Nephron progenitor cell (in vitro differentiated cells): Measurements from ENCODE around the gene PARP6.
A peak's percentile ranks its signal among the peaks of the same experiment; 100 is the strongest.

ENCODE experiments used
- DNase-seq: peaks from one replicate; pipeline ENCODE4 v3.0.0; 2021
- H3K27ac Mint-ChIP-seq: 2 replicates; pipeline ENCODE4 v1.8.0; 2021; ENCODE audit warnings: mild to moderate bottlenecking, moderate library complexity, mixed read lengths
- H3K27me3 Mint-ChIP-seq: 2 replicates; pipeline ENCODE4 v1.8.0; 2021; ENCODE audit warnings: mild to moderate bottlenecking, low read depth, mixed read lengths; ENCODE audit not compliant: poor library complexity
- H3K36me3 Mint-ChIP-seq: 2 replicates; pipeline ENCODE4 v1.8.0; 2021; ENCODE audit warnings: low read depth, mixed read lengths
- H3K4me1 Mint-ChIP-seq: 2 replicates; pipeline ENCODE4 v1.8.0; 2021; ENCODE audit warnings: mixed read lengths
- H3K4me3 Mint-ChIP-seq: 2 replicates; pipeline ENCODE4 v1.8.0; 2021; ENCODE audit warnings: mild to moderate bottlenecking, moderate library complexity, mixed read lengths
- H3K9me3 Mint-ChIP-seq: 2 replicates; pipeline ENCODE4 v1.8.0; 2021; ENCODE audit warnings: mild to moderate bottlenecking, moderate library complexity, mixed read lengths
- TF ChIP-seq, protein P1 (sequence below): fragments of 200-600 bp; sonication (generic); IDR thresholded peaks from 2 replicates; pipeline ENCODE4 v1.5.0; 2021; ENCODE audit warnings: antibody characterized with exemption

The PARP6 gene

DNA sequence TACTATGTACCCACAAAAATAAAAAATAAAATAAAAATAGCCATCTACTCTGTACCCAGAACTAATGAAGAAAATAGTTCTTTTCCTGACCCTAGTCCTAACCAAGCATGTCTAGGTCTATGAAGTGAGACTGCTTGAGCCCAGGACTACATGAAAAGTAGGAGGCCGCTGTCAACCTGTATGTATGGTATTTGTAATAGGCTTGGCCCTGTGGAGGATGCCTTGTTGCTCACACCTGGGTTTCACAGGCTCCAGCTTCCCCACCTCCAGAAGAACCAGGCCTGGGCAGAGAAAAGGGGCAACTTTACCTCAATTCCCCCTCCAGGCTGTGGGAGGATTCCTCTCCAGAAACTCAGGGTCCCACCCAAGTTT, 34.5 kb downstream of the PARP6 start:
- no peaks in the 10 kb centered on the region for H3K9me3 Mint-ChIP-seq
- no peak overlapping the region for H3K4me3 Mint-ChIP-seq
- H3K4me1 Mint-ChIP-seq, result peaks cover 2% of the 10 kb centered on the region
- no peak overlapping the region for H3K27ac Mint-ChIP-seq
- no peak for DNase-seq
- peaks cover 3% of the 10 kb centered on the region for H3K27me3 Mint-ChIP-seq
- TF ChIP-seq, protein P1, sequence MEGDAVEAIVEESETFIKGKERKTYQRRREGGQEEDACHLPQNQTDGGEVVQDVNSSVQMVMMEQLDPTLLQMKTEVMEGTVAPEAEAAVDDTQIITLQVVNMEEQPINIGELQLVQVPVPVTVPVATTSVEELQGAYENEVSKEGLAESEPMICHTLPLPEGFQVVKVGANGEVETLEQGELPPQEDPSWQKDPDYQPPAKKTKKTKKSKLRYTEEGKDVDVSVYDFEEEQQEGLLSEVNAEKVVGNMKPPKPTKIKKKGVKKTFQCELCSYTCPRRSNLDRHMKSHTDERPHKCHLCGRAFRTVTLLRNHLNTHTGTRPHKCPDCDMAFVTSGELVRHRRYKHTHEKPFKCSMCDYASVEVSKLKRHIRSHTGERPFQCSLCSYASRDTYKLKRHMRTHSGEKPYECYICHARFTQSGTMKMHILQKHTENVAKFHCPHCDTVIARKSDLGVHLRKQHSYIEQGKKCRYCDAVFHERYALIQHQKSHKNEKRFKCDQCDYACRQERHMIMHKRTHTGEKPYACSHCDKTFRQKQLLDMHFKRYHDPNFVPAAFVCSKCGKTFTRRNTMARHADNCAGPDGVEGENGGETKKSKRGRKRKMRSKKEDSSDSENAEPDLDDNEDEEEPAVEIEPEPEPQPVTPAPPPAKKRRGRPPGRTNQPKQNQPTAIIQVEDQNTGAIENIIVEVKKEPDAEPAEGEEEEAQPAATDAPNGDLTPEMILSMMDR, result no peak
- H3K36me3 Mint-ChIP-seq, result peaks cover 25% of the 10 kb centered on the region

DNA sequence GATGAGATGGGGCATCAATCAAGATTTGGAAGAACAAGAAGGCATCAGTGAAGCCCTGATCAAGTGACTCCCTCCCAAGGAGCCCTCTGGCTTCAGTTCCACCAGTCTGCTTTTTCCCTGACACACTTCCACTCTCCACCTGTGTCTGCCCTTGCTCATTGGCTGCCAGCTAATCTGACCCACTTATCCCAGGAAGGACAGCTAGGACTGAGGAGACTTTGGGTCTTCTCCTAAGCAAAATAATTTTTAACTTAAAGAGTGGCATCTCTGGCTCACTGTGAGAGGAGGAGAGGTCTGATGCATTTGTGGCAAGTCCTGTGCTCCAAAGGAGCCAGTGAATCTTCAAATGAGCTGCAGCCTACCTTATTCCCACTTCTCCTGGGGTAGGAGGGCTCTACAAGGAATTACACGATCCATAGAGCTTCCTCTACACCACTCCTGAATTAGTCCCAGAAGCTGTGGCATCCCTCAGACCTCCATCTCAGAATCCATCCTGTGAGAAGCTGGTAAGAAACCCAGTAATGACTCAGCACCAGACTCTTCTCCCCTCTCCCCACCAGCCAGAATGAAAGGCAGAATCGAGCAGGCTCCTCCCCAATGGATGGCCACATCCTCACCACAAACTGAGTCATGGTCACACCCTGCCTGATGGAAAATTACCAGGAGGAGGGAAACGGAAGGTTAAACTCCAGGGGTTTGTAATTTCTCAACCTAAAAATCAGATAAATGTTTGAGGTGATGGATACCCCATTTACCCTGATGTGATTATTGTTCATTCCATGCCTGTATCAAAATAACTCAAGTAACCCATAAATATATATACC, 35.1 kb downstream of the PARP6 start:
- Mint-ChIP-seq H3K4me3 (no peak overlapping the region), H3K4me1 (peaks cover 8% of the 10 kb centered on the region), H3K36me3 (peaks cover 20% of the 10 kb centered on the region), H3K27ac (peak overlapping the region; percentile 26), H3K9me3 (no peaks in the 10 kb centered on the region), H3K27me3 (peaks cover 3% of the 10 kb centered on the region)
- TF ChIP-seq, protein P1, result no peak
- no peak for DNase-seq

DNA sequence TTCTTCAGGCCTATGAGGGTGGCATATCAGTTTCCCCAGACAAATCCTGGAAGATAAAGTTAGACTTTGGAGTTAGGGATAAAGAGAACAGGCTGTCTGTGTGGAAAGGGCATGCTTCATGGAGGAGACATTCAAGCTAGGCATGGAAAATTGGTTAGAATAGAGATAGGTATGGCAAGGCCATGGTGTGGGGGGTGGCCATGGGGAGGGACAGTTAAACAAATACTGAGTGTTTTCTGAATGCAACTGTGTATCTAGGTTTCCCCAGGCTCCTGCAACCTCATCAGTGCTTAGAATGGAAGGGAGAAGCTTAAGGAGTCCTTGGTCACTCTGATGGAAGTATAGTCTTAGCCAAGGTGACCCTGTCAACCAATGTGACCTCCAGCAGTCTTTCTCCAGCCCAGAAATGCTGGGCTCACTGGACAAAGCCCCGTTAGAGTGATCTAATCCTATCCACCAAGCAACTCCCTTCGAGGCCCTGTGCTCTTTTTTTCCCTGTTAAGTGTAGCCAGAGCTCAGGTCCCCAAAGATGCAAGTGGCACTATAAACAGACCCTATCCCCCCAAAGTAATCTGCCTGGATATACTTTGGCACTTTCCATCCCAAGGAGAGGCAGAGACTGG, 35.9 kb downstream of the PARP6 start:
- H3K4me3 Mint-ChIP-seq, result no peak overlapping the region
- DNase-seq, result no peak
- H3K27ac Mint-ChIP-seq, result no peak overlapping the region
- H3K4me1 Mint-ChIP-seq, result peaks cover 15% of the 10 kb centered on the region
- TF ChIP-seq, protein P1, result no peak
- no peaks in the 10 kb centered on the region for H3K9me3 Mint-ChIP-seq
- H3K36me3 Mint-ChIP-seq, result peaks cover 12% of the 10 kb centered on the region
- peaks cover 3% of the 10 kb centered on the region for H3K27me3 Mint-ChIP-seq

DNA sequence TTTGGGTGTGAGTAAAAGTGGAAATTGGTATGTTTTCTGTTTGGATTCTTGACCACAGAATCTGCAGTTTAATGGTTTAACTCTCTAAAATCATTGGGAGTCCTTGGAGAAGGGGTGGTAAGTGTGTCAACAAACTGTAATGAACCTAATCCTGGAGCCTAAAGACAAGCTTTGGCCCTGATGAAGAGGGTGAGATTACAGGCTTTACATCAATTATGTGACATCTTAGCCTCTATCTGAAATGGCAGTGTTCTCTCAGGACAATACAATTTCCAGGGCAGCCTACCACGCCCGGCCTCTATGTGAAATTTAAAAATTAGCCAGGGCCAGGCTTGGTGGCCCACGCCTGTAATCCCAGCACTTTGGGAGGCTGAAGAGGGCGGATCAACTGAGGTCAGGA, 37.1 kb downstream of the PARP6 start:
- H3K4me3 Mint-ChIP-seq, result no peak overlapping the region
- H3K4me1 Mint-ChIP-seq, result peaks cover 17% of the 10 kb centered on the region
- H3K27ac Mint-ChIP-seq, result no peak overlapping the region
- H3K27me3 Mint-ChIP-seq, result peaks cover 6% of the 10 kb centered on the region
- no peak for DNase-seq
- H3K36me3 Mint-ChIP-seq, result peaks cover 2% of the 10 kb centered on the region
- no peaks in the 10 kb centered on the region for H3K9me3 Mint-ChIP-seq
- TF ChIP-seq, protein P1, result no peak

DNA sequence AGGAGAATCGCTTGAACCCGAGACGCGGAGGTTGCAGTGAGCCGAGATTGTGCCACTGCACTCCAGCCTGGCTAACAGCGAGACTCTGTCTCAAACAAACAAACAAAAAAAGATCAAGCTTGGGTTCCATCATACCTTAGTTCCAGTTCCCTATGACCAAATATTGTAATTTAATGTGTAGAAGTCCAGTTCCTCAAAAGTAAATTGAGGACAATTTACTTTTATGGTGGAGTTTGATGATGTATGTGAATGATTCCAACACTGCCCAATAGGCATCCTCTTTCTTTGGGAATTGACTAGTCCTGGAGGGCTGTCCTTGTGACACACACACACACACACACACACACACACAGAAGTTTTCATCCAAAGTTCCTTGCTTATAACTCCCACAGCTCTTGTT, 38.6 kb downstream of the PARP6 start:
- Mint-ChIP-seq H3K27me3 (peaks cover 9% of the 10 kb centered on the region), H3K27ac (no peak overlapping the region), H3K4me3 (no peak overlapping the region), H3K9me3 (no peaks in the 10 kb centered on the region), H3K4me1 (peaks cover 24% of the 10 kb centered on the region), H3K36me3 (no peaks in the 10 kb centered on the region)
- no peak for DNase-seq
- TF ChIP-seq, protein P1, result no peak
